C4-2B (cell line): ENCODE measurements around the gene ZNF213.

Experiments used
- CTCF ChIP-seq: fragments of 450-650 bp; conservative IDR thresholded peaks from 2 replicates; pipeline ENCODE4 v1.5.1; 2017; ENCODE audit warnings: mild to moderate bottlenecking
- ZFX ChIP-seq: fragments of 450-650 bp; IDR thresholded peaks from 2 replicates; pipeline ENCODE4 v1.6.1; 2017

- TF ChIP-seq CTCF = no peak
- TF ChIP-seq ZFX = no peak
These were observed 7.0 kb downstream of the ZNF213 start for GRCh38 chr16:3141781-3142311.
